Breast epithelium (tissue), 4 donors: ENCODE data around the gene RGL1. TPM values are rescaled to one million over a fixed set of nuclear protein-coding genes. Genes with fewer than 3 reads are reported as not detected.

Source experiments
- DNase-seq, 2 donors: peaks; one replicate each; pipeline ENCODE4 v3.0.0-alpha.2; 2019; ENCODE audit warnings: low spot score in 2 of 2
- H3K27ac ChIP-seq, 2 donors: fragments of 200-600 bp; sonication (generic) in 1 of 2; one replicate each; pipeline ENCODE4 v1.5.1; 2016 to 2019; ENCODE audit warnings: mild to moderate bottlenecking in 1 of 2
- H3K27me3 ChIP-seq, 2 donors: fragments of 200-600 bp; sonication (generic) in 1 of 2; one replicate each; pipeline versions ENCODE4 v1.5.1 to v1.6.0; 2017 to 2019; ENCODE audit warnings: control low read depth in 1 of 2, mild to moderate bottlenecking in 1 of 2
- H3K36me3 ChIP-seq: fragments of 200-600 bp; one replicate; pipeline ENCODE4 v1.5.1; 2019
- H3K4me1 ChIP-seq, 2 donors: fragments of 200-600 bp; sonication (generic); one replicate each; pipeline ENCODE4 v1.5.1; 2016 to 2019; ENCODE audit warnings: control low read depth in 1 of 2
- H3K4me3 ChIP-seq, 3 donors: fragments of 200-600 bp; sonication (generic); 1 replicate in 2 of 3; 2 replicates in 1 of 3; pipeline ENCODE4 v1.5.1; 2016 to 2019; ENCODE audit warnings: mild to moderate bottlenecking in 3 of 3, moderate library complexity in 2 of 3
- H3K9me3 ChIP-seq, 2 donors: fragments of 200-600 bp; sonication (generic) in 1 of 2; one replicate each; pipeline ENCODE4 v1.5.1; 2016 to 2019; ENCODE audit warnings: control low read depth in 1 of 2
- CTCF ChIP-seq, 3 donors: fragments of 450-650 bp; IDR thresholded peaks; one replicate each; pipeline ENCODE4 v1.5.1; 2016 to 2017; ENCODE audit warnings: antibody characterized with exemption in 3 of 3, mild to moderate bottlenecking in 3 of 3, moderate library complexity in 3 of 3
- POLR2A ChIP-seq: fragments of 450-650 bp; IDR thresholded peaks from one replicate; pipeline ENCODE4 v1.6.1; 2016; ENCODE audit warnings: antibody characterized with exemption, mild to moderate bottlenecking, moderate library complexity
- POLR2AphosphoS5 ChIP-seq, 3 donors: sonication (generic); formaldehyde crosslinking; IDR thresholded peaks; one replicate each; pipeline ENCODE4 v1.6.1; 2017; ENCODE audit warnings: antibody characterized with exemption in 3 of 3
- intact Hi-C: fragments of 100-400 bp; cut with DNase I; formaldehyde crosslinking; loops from one replicate; pipeline ENCODE4 v1.15.1; 2023; ENCODE audit warnings: low total_unique reads
- total RNA-seq, 3 donors: library from RNA; depleted of rRNA; stranded (reverse); fragments of >200 nt; gene quantifications; one replicate each; pipeline ENCODE4 v1.1.0, GENCODE V29; 2016

RGL1 gene
- total RNA-seq, 3 donors from 2014 or later: 24.9 to 70.2 (median 26.8) TPM

GRCh38 chr1:183871601-183872000, 66.7 kb downstream of the RGL1 start:
- Histone ChIP-seq H3K9me3 (no peaks in the 10 kb centered on the region), H3K4me3 (no peak overlapping the region), H3K27me3 (no peaks in the 10 kb centered on the region), H3K27ac (peak overlapping the region; percentile 82 to 95), H3K4me1 (peaks cover 0 to 7% of the 10 kb centered on the region in 2 donors), H3K36me3 (no peaks in the 10 kb centered on the region)
- DNase-seq: no peak
- no peak for TF ChIP-seq POLR2AphosphoS5 (IDR thresholded peaks at IDR 0.05)
- TF ChIP-seq CTCF (IDR thresholded peaks at IDR 0.05): no peak
- TF ChIP-seq POLR2A: no peak
- intact Hi-C loops: no loop called here

DNA sequence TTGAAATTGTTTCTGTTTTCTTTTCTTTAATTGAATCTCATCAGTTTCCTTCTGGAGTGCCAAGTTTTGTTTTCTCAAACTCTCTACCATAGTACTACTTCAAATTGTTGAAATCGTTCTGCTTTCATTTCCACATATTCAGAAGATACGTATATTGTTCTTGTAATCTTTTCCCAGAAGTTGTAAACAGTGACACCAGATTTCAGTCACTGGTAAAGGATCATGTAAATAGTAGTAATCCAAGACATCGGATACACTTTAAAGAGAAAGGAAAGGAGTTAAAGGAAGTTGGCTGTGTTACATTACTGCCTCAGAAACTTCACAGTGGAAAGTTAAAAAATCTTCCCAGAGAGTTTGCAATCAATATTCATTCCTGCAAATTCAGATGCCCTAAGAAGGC, 67.5 kb downstream of the RGL1 start:
- Histone ChIP-seq H3K4me1 (peaks cover 0 to 12% of the 10 kb centered on the region in 2 donors), H3K36me3 (no peaks in the 10 kb centered on the region), H3K27me3 (no peaks in the 10 kb centered on the region), H3K4me3 (peak overlapping the region in 1 of 3 donors; percentile 29), H3K27ac (peak overlapping the region; percentile 49 to 82), H3K9me3 (no peaks in the 10 kb centered on the region)
- TF ChIP-seq POLR2A: no peak
- no peak for TF ChIP-seq CTCF (IDR thresholded peaks at IDR 0.05)
- no peak for TF ChIP-seq POLR2AphosphoS5 (IDR thresholded peaks at IDR 0.05)
- no peak for DNase-seq
- intact Hi-C loops: no loop called here

- no peak overlapping the region for H3K4me3 ChIP-seq
- no peaks in the 10 kb centered on the region for H3K9me3 ChIP-seq
- no peak for TF ChIP-seq CTCF (IDR thresholded peaks at IDR 0.05)
- no peak for TF ChIP-seq POLR2A
- no peak for TF ChIP-seq POLR2AphosphoS5 (IDR thresholded peaks at IDR 0.05)
- peak overlapping the region; percentile 22 to 82 for H3K27ac ChIP-seq
- no peaks in the 10 kb centered on the region for H3K27me3 ChIP-seq
- H3K36me3 ChIP-seq: no peaks in the 10 kb centered on the region
- no peak for DNase-seq
- peaks cover 0 to 12% of the 10 kb centered on the region in 2 donors for H3K4me1 ChIP-seq
- intact Hi-C loops: no loop called here
Observed at GRCh38 chr1:183873642-183874041, 68.7 kb downstream of the RGL1 start.

GRCh38 chr1:183876309-183876708, 71.4 kb downstream of the RGL1 start:
- Histone ChIP-seq H3K27me3 (no peaks in the 10 kb centered on the region), H3K4me3 (no peak overlapping the region), H3K4me1 (peaks cover 4 to 10% of the 10 kb centered on the region in 2 donors), H3K9me3 (no peaks in the 10 kb centered on the region), H3K36me3 (no peaks in the 10 kb centered on the region), H3K27ac (peak overlapping the region; percentile 73 to 78)
- intact Hi-C loops: no loop called here
- DNase-seq: no peak
- TF ChIP-seq POLR2AphosphoS5 (IDR thresholded peaks at IDR 0.05): no peak
- no peak for TF ChIP-seq CTCF (IDR thresholded peaks at IDR 0.05)
- no peak for TF ChIP-seq POLR2A

DNA sequence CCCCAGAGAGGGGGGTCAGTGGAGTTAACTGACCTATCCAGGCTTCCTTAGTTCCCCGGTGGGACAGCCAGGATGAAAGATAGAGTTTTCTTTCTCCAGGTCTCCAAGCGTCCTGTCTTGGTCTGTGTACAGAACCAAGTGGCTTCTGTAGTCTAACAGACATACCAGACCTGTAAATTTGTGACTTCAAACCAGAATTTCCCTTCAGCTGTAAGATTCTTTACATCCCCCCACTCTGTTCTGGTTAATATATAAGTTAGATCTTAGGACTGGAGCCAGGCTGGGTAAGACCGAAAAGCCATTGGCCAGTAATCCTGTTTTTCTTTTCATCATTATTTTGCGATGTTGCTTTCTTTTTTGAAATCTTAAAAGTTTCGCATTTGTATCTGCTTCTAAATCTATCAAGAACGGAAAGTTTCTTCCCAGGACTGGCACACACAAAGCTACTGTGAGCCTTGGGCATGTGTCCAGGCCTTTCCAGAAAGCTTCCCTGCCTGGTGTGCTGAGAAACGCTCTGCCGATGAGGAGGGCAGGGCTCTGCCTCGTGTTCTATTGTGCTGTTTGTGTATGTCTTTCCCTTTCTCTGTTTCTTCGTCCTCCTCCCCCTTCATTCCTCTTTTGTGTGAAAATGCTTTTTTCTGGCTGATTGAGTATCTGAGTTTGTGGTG, 72.3 kb downstream of the RGL1 start:
- TF ChIP-seq POLR2A (no peak), POLR2AphosphoS5 (IDR thresholded peaks at IDR 0.05) (no peak), CTCF (IDR thresholded peaks at IDR 0.05) (no peak)
- Histone ChIP-seq H3K27ac (peak overlapping the region; percentile 73 to 78), H3K36me3 (no peaks in the 10 kb centered on the region), H3K4me1 (peaks cover 5 to 10% of the 10 kb centered on the region in 2 donors), H3K27me3 (no peaks in the 10 kb centered on the region), H3K9me3 (no peaks in the 10 kb centered on the region), H3K4me3 (peak overlapping the region; percentile 20 to 52 (median 23))
- peak; percentile 51 to 57 for DNase-seq
- intact Hi-C loops: no loop called here
